Endodermal cell (in vitro differentiated cells): Measurements from ENCODE around the gene TMEM120A. TPM values are rescaled to one million over a fixed set of nuclear protein-coding genes. Genes with fewer than 3 reads are reported as not detected.
A peak's percentile ranks its signal among the peaks of the same experiment; 100 is the strongest.

Source experiments
- DNase-seq: peaks from one replicate; pipeline ENCODE4 v3.0.0-alpha.2; 2017
- H3K27ac ChIP-seq: 2 replicates; pipeline ENCODE4 v1.5.1; 2013; ENCODE audit warnings: mild to moderate bottlenecking, low read depth, low read length, moderate library complexity
- H3K27me3 ChIP-seq: 2 replicates; pipeline ENCODE4 v1.6.1; 2013; ENCODE audit warnings: mild to moderate bottlenecking, low read length, moderate library complexity; ENCODE audit not compliant: insufficient read depth, control insufficient read depth, poor library complexity, severe bottlenecking
- H3K36me3 ChIP-seq: 2 replicates; pipeline ENCODE4 v1.7.0; 2013; ENCODE audit warnings: mild to moderate bottlenecking, low read length, moderate library complexity; ENCODE audit not compliant: control insufficient read depth, insufficient read depth
- H3K4me1 ChIP-seq: one replicate; pipeline ENCODE4 v1.7.0; 2013; ENCODE audit warnings: low read length; ENCODE audit not compliant: control insufficient read depth, insufficient read depth
- H3K4me3 ChIP-seq: 2 replicates; pipeline ENCODE4 v1.5.1; 2013; ENCODE audit warnings: mild to moderate bottlenecking, low read length, moderate library complexity
- H3K9ac ChIP-seq: 2 replicates; pipeline ENCODE4 v1.6.1; 2013; ENCODE audit warnings: mild to moderate bottlenecking, low read length, moderate library complexity; ENCODE audit not compliant: poor library complexity, severe bottlenecking; ENCODE audit errors: extremely low read depth
- H3K9me3 ChIP-seq: 2 replicates; pipeline ENCODE4 v1.6.1; 2013; ENCODE audit warnings: mild to moderate bottlenecking, low read length, moderate library complexity; ENCODE audit not compliant: control insufficient read depth
- H3K27ac Mint-ChIP-seq: 2 replicates; pipeline ENCODE4 v1.8.0; 2020; ENCODE audit warnings: mixed read lengths
- H3K27me3 Mint-ChIP-seq: 2 replicates; pipeline ENCODE4 v1.8.0; 2021; ENCODE audit warnings: mild to moderate bottlenecking, mixed read lengths; ENCODE audit not compliant: insufficient read depth
- H3K36me3 Mint-ChIP-seq: 2 replicates; pipeline ENCODE4 v1.8.0; 2020; ENCODE audit warnings: low read depth, mixed read lengths
- H3K4me1 Mint-ChIP-seq: 2 replicates; pipeline ENCODE4 v1.8.0; 2020; ENCODE audit warnings: mixed read lengths
- H3K4me3 Mint-ChIP-seq: 2 replicates; pipeline ENCODE4 v1.8.0; 2020; ENCODE audit warnings: mild to moderate bottlenecking, moderate library complexity, mixed read lengths
- H3K9me3 Mint-ChIP-seq: 2 replicates; pipeline ENCODE4 v1.8.0; 2020; ENCODE audit warnings: mild to moderate bottlenecking, mixed read lengths
- WGBS, 2 experiments: methylation state at CpG; one replicate each; pipeline versions ENCODE4 v1.1.5 to v1.1.7; 2013; ENCODE audit warnings: missing lambda C conversion rate in 2 of 2, mixed read lengths in 1 of 2; ENCODE audit not compliant: insufficient coverage in 1 of 2, insufficient read length in 1 of 2; 5-methylcytosine and 5-hydroxymethylcytosine counted together
- total RNA-seq, 2 donors: library from RNA; stranded (reverse); fragmentation: NEBNext Ultra II Directional in 1 of 2; extraction: Animal tissue kit (Norgen Biotek cat#: 25700) in 1 of 2; gene quantifications; 2 replicates in 1 of 2; 3 replicates in 1 of 2; pipeline ENCODE4 v1.2.1, GENCODE V29; 2021
- TF ChIP-seq, protein P1 (sequence below): fragments of 200-600 bp; sonication (generic); conservative IDR thresholded peaks from 2 replicates; pipeline ENCODE4 v1.5.0; 2021; ENCODE audit warnings: antibody characterized with exemption, mild to moderate bottlenecking

TMEM120A gene
- total RNA-seq, 2 donors from 2014 or later: 18.8 to 19.1 TPM

GRCh38 chr7:75987026-75987804 is 7.2 kb downstream of the TMEM120A start:
- H3K36me3 ChIP-seq: peaks cover 11% of the 10 kb centered on the region
- DNase-seq: no peak
- H3K4me3 ChIP-seq: no peak overlapping the region
- TF ChIP-seq, protein P1, sequence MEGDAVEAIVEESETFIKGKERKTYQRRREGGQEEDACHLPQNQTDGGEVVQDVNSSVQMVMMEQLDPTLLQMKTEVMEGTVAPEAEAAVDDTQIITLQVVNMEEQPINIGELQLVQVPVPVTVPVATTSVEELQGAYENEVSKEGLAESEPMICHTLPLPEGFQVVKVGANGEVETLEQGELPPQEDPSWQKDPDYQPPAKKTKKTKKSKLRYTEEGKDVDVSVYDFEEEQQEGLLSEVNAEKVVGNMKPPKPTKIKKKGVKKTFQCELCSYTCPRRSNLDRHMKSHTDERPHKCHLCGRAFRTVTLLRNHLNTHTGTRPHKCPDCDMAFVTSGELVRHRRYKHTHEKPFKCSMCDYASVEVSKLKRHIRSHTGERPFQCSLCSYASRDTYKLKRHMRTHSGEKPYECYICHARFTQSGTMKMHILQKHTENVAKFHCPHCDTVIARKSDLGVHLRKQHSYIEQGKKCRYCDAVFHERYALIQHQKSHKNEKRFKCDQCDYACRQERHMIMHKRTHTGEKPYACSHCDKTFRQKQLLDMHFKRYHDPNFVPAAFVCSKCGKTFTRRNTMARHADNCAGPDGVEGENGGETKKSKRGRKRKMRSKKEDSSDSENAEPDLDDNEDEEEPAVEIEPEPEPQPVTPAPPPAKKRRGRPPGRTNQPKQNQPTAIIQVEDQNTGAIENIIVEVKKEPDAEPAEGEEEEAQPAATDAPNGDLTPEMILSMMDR: no peak
- Mint-ChIP-seq H3K36me3 (peaks cover 12% of the 10 kb centered on the region), H3K4me1 (peaks cover 18% of the 10 kb centered on the region), H3K27me3 (no peaks in the 10 kb centered on the region), H3K4me3 (no peak overlapping the region), H3K9me3 (no peaks in the 10 kb centered on the region), H3K27ac (peak overlapping the region; percentile 20)
- H3K9ac ChIP-seq: no peak overlapping the region
- H3K27ac ChIP-seq: peak overlapping the region; percentile 24
- 93 to 94% methylated on average over 18 to 32 of the region's 32 CpGs for WGBS, 2 experiments
- no peaks in the 10 kb centered on the region for H3K27me3 ChIP-seq
- peaks cover 2% of the 10 kb centered on the region for H3K4me1 ChIP-seq
- no peaks in the 10 kb centered on the region for H3K9me3 ChIP-seq

- H3K27me3 Mint-ChIP-seq: no peaks in the 10 kb centered on the region
- no peaks in the 10 kb centered on the region for H3K9me3 Mint-ChIP-seq
- Histone ChIP-seq H3K4me3 (no peak overlapping the region), H3K36me3 (peaks cover 11% of the 10 kb centered on the region), H3K9ac (no peak overlapping the region), H3K27ac (no peak overlapping the region), H3K27me3 (no peaks in the 10 kb centered on the region), H3K4me1 (peaks cover 2% of the 10 kb centered on the region), H3K9me3 (no peaks in the 10 kb centered on the region)
- DNase-seq: no peak
- WGBS, 2 experiments: 95 to 99% methylated on average over 10 to 20 of the region's 20 CpGs
- TF ChIP-seq, protein P1: no peak
- H3K36me3 Mint-ChIP-seq: peaks cover 16% of the 10 kb centered on the region
- peaks cover 18% of the 10 kb centered on the region for H3K4me1 Mint-ChIP-seq
- no peak overlapping the region for H3K27ac Mint-ChIP-seq
- no peak overlapping the region for H3K4me3 Mint-ChIP-seq
Measured at GRCh38 chr7:75986147-75986781, 8.1 kb downstream of the TMEM120A start.

DNA sequence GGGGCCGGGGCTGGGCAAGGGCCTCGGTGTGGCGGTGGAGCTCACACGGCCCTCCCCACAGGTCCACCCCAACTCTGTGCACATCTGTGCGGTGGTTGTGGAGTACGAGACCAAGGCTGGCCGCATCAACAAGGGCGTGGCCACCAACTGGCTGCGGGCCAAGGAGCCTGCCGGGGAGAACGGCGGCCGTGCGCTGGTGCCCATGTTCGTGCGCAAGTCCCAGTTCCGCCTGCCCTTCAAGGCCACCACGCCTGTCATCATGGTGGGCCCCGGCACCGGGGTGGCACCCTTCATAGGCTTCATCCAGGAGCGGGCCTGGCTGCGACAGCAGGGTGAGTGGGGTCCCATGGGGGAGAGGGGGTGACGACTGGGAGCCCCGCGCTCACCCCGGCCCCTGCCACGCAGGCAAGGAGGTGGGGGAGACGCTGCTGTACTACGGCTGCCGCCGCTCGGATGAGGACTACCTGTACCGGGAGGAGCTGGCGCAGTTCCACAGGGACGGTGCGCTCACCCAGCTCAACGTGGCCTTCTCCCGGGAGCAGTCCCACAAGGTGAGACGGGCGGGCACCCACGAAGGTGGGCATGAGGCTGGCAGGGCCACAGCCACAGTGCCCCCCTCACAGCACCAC is 8.8 kb downstream of the TMEM120A start:
- Mint-ChIP-seq H3K4me3 (no peak overlapping the region), H3K4me1 (peaks cover 13% of the 10 kb centered on the region), H3K27ac (no peak overlapping the region), H3K9me3 (no peaks in the 10 kb centered on the region), H3K36me3 (peaks cover 18% of the 10 kb centered on the region), H3K27me3 (no peaks in the 10 kb centered on the region)
- Histone ChIP-seq H3K4me1 (peaks cover 2% of the 10 kb centered on the region), H3K4me3 (no peak overlapping the region), H3K9ac (no peak overlapping the region), H3K36me3 (peaks cover 11% of the 10 kb centered on the region), H3K9me3 (no peaks in the 10 kb centered on the region), H3K27me3 (no peaks in the 10 kb centered on the region), H3K27ac (no peak overlapping the region)
- TF ChIP-seq, protein P1: no peak
- WGBS, 2 experiments: 94 to 98% methylated on average over 15 to 41 of the region's 41 CpGs
- DNase-seq: no peak
